ENCODE data around the gene GAREM1.
A peak's percentile ranks its signal among the peaks of the same experiment; 100 is the strongest.
"Not testable (repeated sequence)": the region's sequence is repeated elsewhere in the genome, so short reads cannot be mapped to it uniquely, and the experiment has no call there.

Gene GAREM1

GRCh38 chr18:32470714-32471633 is at the start of gene GAREM1:
Gene GAREM1 (minus strand): TSS chr18:32470882. CDS start chr18:32470428, 454 bp downstream.
- peak; percentile 55 to 74 (median 61) for DNase-seq (ENCODE audit: low read depth in 3 of 3)

- no peak for DNase-seq (ENCODE audit: low read depth in 3 of 3)
These were observed 40.5 kb upstream of the GAREM1 start for GRCh38 chr18:32511147-32511546.

- no peak for DNase-seq (ENCODE audit: low read depth in 3 of 3)
These were observed 38.4 kb upstream of the GAREM1 start for GRCh38 chr18:32509111-32509510.

DNA sequence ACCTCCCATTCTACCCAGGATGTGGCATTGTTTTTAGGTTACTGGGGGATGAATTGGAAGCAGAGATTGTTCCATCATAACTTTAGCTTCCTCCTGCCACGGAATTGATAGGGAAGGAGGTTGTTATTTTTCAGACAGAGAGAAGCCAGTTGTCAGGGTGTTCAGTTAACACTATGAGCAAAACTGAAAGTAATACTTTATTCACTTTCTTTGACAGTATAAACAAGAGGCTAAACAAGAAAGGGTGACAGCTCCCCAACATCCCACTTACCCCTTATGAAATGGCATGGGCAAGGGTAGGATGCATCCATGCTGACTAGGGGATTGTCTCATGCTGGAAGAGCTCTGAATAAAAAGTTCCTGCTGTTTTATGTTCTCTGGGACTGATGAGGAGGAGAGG is 36.4 kb upstream of the GAREM1 start:
- DNase-seq (ENCODE audit: low read depth in 3 of 3): no peak

DNA sequence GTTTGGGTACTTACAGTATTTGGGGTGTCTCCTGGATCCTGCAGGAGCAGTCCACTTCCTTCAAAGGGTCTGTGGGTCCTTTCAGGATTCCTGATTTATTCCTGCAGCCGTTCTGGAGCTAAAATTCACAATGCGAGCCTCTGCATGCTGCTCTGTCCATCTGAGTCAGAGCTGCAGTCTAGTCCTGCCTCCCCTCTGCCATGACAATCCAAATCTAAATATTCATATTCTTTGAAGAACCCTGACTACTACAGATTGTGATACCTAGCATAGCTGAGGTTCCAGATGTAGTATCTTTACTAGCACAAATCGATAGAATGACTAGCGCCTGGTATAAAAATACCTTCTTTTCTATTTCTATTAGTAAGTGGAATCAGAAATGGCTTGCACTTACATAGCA is 31.3 kb upstream of the GAREM1 start:
- no peak for DNase-seq (ENCODE audit: low read depth in 3 of 3)

- not testable (repeated sequence) for DNase-seq (ENCODE audit: low read depth in 3 of 3)
These were observed 30.6 kb upstream of the GAREM1 start for GRCh38 chr18:32501242-32501641.

DNA sequence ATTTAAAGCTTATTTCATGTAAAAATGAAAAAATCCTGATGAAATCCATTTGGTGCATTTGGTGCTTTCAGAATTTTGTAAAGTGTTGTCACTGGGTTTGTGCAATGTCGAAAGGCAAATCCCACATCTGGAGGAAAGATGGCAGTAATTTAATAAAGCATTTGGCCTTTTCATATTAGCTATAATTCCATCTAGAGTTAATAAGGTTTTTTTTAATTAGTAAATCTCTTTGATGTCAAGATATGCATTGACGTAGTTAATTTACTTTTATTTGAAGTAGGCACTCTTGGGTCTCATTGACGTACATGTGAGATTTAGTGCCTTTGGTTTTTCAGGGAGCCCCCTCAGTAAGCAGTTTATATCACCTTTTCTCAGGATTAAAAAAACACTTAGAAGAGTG is 12.3 kb upstream of the GAREM1 start:
- DNase-seq (ENCODE audit: low read depth in 3 of 3): no peak

DNA sequence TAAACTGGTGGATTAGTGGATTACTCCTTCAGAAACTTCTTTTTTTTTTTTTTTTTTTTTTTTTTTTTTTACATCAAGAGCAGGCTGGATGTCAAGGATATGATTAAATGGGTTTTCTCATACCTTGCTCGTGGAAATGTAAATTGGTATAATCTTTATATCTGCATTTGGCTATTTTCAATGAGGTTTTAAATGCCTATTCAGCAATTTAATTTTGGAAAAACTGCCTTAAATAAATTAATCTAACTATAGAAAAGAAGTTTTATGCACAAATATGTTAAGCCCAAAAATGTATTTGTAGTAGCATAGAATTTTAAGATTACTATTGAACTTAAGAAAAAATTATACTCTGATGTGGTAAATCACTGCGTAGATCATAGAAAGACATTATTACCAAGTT is 11.4 kb upstream of the GAREM1 start:
- DNase-seq (ENCODE audit: low read depth in 3 of 3): no peak

DNA sequence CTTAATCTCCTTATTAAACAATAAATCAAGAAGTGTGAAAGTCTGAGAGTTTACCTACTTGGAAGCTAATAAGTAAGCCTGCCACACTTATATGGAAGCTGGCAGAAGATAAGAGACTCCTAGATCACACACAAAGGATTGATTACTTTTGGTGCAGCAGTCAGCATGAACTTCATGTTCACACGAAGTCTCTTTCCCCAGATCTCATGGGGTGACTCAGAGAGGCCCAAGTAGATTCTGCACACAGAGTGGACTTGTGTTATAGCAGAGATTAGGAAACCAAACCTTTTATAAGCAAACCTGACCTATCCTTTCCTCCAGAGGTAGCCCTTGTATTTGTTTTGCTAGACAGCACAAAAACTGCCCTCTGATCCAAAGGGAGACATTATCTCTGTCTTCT is 9.9 kb upstream of the GAREM1 start:
- no peak for DNase-seq (ENCODE audit: low read depth in 3 of 3)

DNA sequence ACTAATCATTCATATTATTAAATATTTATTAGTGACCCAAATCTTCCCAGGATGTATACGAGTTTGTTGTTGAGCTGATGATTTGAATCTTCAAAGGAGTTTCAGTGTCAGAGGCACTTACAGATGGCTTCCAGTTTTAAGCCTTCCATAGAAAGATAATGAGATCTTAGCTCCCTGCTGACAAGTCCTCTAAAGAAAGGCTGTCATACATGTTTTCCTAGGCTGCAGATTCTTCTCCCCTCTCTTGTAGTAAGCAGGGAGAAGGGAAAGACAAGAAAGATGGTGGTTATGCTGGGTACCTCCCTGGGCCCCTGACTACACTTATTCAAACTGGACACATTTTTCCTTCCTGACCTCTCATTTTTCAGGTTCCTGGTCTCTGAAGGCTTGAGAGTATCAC is 8.1 kb upstream of the GAREM1 start:
- no peak for DNase-seq (ENCODE audit: low read depth in 3 of 3)

GRCh38 chr18:32478317-32478716 is 7.6 kb upstream of the GAREM1 start:
- DNase-seq (ENCODE audit: low read depth in 3 of 3): no peak

DNA sequence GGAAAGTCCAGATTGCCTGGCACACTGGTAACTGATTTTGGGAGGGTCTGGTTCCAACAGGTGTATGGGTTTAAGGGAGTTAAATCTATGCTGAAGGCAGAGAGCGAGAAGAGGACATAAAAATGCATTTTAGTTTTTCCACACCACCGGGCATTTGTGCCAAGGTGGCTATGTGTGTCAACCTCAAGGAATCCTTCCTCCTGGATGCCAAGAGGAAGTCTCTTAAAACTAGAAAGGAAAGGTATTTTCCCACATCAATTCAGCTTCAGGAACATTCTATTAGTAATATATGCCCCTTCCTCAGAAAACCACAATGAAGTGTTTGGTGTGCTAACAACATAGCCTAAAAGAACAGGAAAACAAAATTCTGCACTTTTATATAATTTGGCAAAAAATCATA is 5.4 kb upstream of the GAREM1 start:
- DNase-seq (ENCODE audit: low read depth in 3 of 3): no peak

DNA sequence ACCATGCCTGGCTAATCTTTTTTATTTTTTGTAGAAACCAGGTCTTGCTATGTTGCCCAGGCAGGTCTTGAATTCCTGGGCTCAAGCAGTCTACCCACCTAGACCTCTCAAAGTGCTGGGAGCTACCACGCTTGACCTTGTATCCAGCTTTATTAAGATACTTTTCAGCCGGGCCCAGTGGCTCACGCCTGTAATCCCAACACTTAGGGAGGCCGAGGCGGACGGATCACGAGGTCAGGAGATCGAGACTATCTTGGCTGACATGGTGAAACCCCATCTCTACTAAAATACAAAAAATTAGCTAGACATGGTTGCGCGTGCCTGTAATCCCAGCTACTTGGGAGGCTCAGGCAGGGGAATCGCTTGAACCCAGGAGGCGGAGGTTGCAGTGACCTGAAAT is 4.4 kb upstream of the GAREM1 start:
- not testable (repeated sequence) for DNase-seq (ENCODE audit: low read depth in 3 of 3)

- DNase-seq (ENCODE audit: low read depth in 3 of 3): no peak
These were observed 2.6 kb upstream of the GAREM1 start for GRCh38 chr18:32473325-32473724.

DNA sequence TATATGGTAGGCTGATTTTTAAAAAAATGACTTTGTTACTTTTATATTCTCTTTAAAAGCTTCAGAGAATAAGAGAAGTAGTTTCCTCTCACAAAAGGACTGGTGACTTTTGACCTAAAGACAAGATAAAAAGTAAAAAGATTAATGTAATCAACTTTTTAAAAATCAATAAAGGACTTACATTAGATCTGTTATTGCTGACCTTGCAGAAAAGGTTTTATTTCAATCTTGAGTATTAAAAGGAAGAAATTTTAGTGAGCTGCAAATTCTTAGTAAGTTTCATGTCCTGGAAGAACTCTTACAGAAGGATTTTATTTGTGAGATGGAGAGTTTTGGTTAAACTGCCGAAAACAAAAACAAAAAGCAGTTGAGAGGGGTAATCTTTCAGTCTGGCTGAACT is 2.2 kb upstream of the GAREM1 start:
- no peak for DNase-seq (ENCODE audit: low read depth in 3 of 3)

- no peak for DNase-seq (ENCODE audit: low read depth in 3 of 3)
These were observed 295 bp downstream of the GAREM1 start for GRCh38 chr18:32470460-32470713.

GRCh38 chr18:32469691-32470459 is 807 bp downstream of the GAREM1 start:
- no peak for DNase-seq (ENCODE audit: low read depth in 3 of 3)

DNA sequence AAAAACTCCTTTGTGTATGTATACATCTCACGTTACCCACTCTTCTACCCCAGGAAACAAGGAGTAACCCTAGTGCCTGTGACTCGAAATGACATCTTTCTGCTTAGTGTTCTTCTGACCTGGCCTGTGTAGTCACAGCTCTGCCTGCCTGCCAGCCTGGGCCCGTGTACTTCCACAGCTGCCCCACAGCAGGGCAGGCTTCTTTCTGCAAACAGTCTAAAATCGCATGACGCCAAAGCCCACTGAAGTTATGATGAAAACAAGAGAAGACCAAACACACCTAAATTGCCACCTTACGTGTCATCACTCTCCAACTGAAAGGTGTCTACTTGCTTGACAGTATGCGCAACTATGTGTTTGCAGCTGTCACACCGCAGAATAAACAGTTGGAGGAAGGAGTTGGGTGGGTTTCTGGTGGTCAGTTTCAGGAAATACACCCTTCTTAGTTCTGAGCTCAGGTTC is 1.5 kb downstream of the GAREM1 start:
- no peak for DNase-seq (ENCODE audit: low read depth in 3 of 3)

DNA sequence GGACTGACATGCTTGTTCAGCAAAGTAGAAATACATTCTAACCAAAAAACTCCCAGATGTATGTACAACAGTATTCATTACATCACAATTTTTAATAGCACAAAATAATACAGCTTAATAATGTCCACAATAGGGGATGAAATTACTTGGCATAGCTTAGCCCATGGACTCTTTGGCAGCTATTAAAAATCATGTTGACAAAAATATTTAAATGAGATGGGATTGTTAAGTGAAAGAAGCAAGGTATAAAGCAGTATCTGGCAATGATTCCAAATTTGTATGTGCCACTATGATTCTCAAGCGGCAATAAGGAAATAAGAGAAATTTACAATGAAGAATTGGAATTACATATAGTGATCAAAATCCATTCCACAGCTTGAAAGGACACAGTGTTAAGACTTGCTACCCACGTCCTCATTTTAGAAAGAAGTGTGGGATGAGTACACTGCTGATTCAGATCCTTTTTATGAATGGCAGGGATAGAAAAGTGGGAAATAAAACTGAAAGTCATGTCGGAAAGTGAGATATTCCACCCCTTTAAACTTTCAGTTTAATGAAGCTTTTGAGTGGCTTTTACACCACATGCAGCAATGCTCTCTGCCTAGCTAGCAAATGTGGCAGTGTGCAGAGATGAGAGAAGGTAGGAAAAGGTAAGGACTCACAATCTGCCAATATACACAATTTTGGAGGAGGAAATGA is 2.4 kb downstream of the GAREM1 start:
- DNase-seq (ENCODE audit: low read depth in 3 of 3): no peak

- DNase-seq (ENCODE audit: low read depth in 3 of 3): no peak
These were observed 8.9 kb downstream of the GAREM1 start for GRCh38 chr18:32461709-32462272.

DNA sequence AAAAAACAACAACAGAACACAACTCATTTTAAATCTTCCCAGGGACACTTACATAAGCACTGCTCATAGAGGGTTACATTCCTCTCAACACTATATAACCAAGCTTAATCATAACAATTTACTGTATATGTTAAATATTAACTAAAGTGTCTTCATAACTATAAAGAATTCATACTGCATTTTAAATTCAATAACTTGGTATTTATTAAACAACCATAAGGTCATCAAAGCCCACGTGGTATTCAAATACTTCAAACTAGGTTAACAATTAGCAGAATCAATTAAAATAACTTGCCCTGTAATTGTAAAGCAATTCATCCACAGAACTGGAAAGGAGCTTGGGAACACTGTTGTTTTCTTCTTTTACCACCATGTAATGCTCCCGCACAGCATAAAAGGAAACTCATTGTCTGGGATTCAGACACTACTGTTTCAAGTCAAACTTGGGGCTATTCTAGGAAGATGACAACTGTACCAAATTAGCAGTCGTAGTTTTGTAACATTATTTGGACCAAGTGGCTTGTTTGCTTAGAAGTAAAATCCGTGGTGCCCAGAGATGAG is 10.4 kb downstream of the GAREM1 start:
- DNase-seq (ENCODE audit: low read depth in 3 of 3): no peak
